Measurements from ENCODE around the gene SRRM1. TPM values are rescaled to one million over a fixed set of nuclear protein-coding genes. Genes with fewer than 3 reads are reported as not detected.

The SRRM1 gene
- total RNA-seq, 4 donors from 2014 or later: 103 to 121 (median 113) TPM

GRCh38 chr1:24644100-24644384 is 940 bp downstream of the SRRM1 start:
- TF ChIP-seq, protein P1, sequence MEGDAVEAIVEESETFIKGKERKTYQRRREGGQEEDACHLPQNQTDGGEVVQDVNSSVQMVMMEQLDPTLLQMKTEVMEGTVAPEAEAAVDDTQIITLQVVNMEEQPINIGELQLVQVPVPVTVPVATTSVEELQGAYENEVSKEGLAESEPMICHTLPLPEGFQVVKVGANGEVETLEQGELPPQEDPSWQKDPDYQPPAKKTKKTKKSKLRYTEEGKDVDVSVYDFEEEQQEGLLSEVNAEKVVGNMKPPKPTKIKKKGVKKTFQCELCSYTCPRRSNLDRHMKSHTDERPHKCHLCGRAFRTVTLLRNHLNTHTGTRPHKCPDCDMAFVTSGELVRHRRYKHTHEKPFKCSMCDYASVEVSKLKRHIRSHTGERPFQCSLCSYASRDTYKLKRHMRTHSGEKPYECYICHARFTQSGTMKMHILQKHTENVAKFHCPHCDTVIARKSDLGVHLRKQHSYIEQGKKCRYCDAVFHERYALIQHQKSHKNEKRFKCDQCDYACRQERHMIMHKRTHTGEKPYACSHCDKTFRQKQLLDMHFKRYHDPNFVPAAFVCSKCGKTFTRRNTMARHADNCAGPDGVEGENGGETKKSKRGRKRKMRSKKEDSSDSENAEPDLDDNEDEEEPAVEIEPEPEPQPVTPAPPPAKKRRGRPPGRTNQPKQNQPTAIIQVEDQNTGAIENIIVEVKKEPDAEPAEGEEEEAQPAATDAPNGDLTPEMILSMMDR (IDR thresholded peaks at IDR 0.05; ENCODE audit: low read depth): no peak

DNA sequence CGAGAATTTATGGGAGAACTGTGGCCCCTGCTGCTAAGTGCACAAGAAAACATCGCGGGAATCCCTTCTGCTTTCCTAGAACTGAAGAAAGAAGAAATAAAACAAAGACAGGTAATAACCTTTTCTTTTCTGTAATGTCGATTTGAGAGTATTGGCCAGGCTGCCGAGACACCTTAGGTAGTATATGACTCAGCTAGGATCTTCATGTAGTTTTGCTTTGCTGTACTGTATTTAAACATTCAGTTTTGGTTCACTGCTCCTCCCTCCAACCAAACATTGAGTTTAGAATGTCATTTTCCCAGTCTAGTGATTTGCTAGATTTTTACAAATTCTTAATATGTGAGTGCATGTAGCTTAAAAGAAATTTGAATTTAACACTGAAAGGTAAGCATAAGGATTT is 5.8 kb downstream of the SRRM1 start:
- TF ChIP-seq, protein P1 (IDR thresholded peaks at IDR 0.05; ENCODE audit: low read depth): no peak

DNA sequence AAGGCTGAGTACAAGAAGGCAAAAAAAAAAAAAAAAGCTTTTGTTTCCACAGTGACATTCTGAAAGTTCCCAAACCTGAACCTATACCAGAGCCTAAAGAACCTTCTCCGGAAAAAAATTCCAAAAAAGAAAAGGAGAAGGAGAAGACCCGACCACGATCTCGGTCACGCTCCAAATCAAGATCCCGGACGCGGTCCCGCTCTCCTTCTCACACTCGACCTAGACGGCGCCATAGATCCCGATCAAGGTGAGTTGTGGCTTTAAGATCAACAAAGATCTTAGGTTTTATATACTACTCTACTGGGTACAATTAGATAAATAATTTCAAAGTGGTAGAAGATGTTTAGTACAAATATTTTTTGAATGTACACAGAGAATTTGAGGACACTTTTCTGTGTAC is 9.3 kb downstream of the SRRM1 start:
- TF ChIP-seq, protein P1 (IDR thresholded peaks at IDR 0.05; ENCODE audit: low read depth): no peak

GRCh38 chr1:24654010-24654409 is 10.9 kb downstream of the SRRM1 start:
- TF ChIP-seq, protein P1 (IDR thresholded peaks at IDR 0.05; ENCODE audit: low read depth): no peak

GRCh38 chr1:24656046-24656445 is 12.9 kb downstream of the SRRM1 start:
- TF ChIP-seq, protein P1 (IDR thresholded peaks at IDR 0.05; ENCODE audit: low read depth): no peak

GRCh38 chr1:24657781-24658180 is 14.7 kb downstream of the SRRM1 start:
- TF ChIP-seq, protein P1 (IDR thresholded peaks at IDR 0.05; ENCODE audit: low read depth): no peak

GRCh38 chr1:24659166-24659904 is 16.2 kb downstream of the SRRM1 start:
- TF ChIP-seq, protein P1 (IDR thresholded peaks at IDR 0.05; ENCODE audit: low read depth): no peak
